NCI-H2081 (cell line): Measurements from ENCODE around the gene PLS1.
A peak's percentile ranks its signal among the peaks of the same experiment; 100 is the strongest.

Experiments
- DNase-seq, 2 experiments: peaks; one replicate each; lab custom pipeline; 2025; lab: John Stamatoyannopoulos, UW

The PLS1 gene

GRCh38 chr3:142641504-142641903 lies 45.3 kb downstream of the PLS1 start:
- no peak for DNase-seq

- no peak for DNase-seq
Observed at GRCh38 chr3:142642956-142643355, 46.8 kb downstream of the PLS1 start.

GRCh38 chr3:142644502-142644901 lies 48.3 kb downstream of the PLS1 start:
- no peak for DNase-seq

GRCh38 chr3:142645236-142645793 lies 49.1 kb downstream of the PLS1 start:
- DNase-seq = no peak

- no peak for DNase-seq
Observed at GRCh38 chr3:142646020-142646785, 50.0 kb downstream of the PLS1 start.

- no peak for DNase-seq
Observed at GRCh38 chr3:142647856-142648255, 51.7 kb downstream of the PLS1 start.

- DNase-seq = no peak
Observed at GRCh38 chr3:142648950-142649349, 52.8 kb downstream of the PLS1 start.

GRCh38 chr3:142650001-142650693 lies 54.0 kb downstream of the PLS1 start:
- DNase-seq = peak; percentile 61 to 76

- DNase-seq = no peak
Observed at GRCh38 chr3:142651711-142652110, 55.5 kb downstream of the PLS1 start.

- no peak for DNase-seq
Observed at GRCh38 chr3:142652826-142653292, 56.7 kb downstream of the PLS1 start.

GRCh38 chr3:142656575-142656974 lies 60.4 kb downstream of the PLS1 start:
- no peak for DNase-seq

- DNase-seq = no peak
Observed at GRCh38 chr3:142657033-142657432, 60.8 kb downstream of the PLS1 start.

GRCh38 chr3:142660383-142660782 lies 64.2 kb downstream of the PLS1 start:
- DNase-seq = no peak

GRCh38 chr3:142660893-142661292 lies 64.7 kb downstream of the PLS1 start:
- no peak for DNase-seq

- no peak for DNase-seq
Observed at GRCh38 chr3:142663865-142664264, 67.7 kb downstream of the PLS1 start.

GRCh38 chr3:142664311-142664710 lies 68.1 kb downstream of the PLS1 start:
- no peak for DNase-seq

GRCh38 chr3:142664819-142665218 lies 68.6 kb downstream of the PLS1 start:
- peak; percentile 27 to 72 for DNase-seq

- no peak for DNase-seq
Observed at GRCh38 chr3:142670120-142670519, 73.9 kb downstream of the PLS1 start.

- DNase-seq = no peak
Observed at GRCh38 chr3:142676151-142676550, 80.0 kb downstream of the PLS1 start.

GRCh38 chr3:142680710-142681109 lies 84.5 kb downstream of the PLS1 start:
- no peak for DNase-seq

- no peak for DNase-seq
Observed at GRCh38 chr3:142690613-142691012, 94.4 kb downstream of the PLS1 start.

- DNase-seq = no peak
Observed at GRCh38 chr3:142691527-142691926, 95.3 kb downstream of the PLS1 start.
